ENCODE data around the gene MEA1. TPM values are rescaled to one million over a fixed set of nuclear protein-coding genes. Genes with fewer than 3 reads are reported as not detected.

The MEA1 gene
- total RNA-seq, 4 donors from 2014 or later, result 21.7 to 54.2 (median 37.3) TPM

DNA sequence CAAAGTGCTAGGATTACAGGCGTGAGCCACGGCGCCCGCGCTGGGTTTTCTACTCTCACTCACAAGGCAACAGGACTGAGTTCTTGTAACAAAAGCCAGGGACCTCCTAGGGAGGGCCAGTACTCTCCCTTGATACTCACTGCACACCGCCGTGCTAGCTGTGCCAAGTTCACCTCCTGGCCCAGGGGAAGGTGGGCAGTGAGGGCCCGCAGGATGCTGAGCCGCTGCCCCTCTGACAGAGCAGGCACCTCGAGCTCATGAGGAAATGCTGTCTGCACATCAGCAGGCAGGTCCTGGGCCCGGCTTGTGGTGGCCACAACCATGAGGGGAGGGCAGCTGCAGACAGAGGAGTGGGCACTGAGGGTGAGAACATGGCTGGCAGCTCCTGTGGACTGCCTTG lies 46.5 kb downstream of the MEA1 start:
- no peak for DNase-seq
- Histone ChIP-seq H3K36me3 (peaks cover 0 to 15% (median 7%) of the 10 kb centered on the region in 4 donors), H3K27me3 (no peaks in the 10 kb centered on the region), H3K4me3 (no peak overlapping the region), H3K4me1 (peaks cover 0 to 4% (median 0%) of the 10 kb centered on the region in 4 donors), H3K27ac (no peak overlapping the region), H3K9me3 (no peaks in the 10 kb centered on the region)
- 96% methylated on average over 11 of the region's 11 CpGs; no CpG with 5 or more reads in 1 of the 2 donors for WGBS, 2 donors (ENCODE audit: low coverage in 1 of 2)
- in situ Hi-C loops (cut with MboI; ENCODE audit: low pct_ligation_motif_present in 1 of 4, low pct_unique_long_range_greater_than_20kb in 1 of 4, low sequenced_read_pairs in 3 of 4), result no loop called here
- no peak for TF ChIP-seq POLR2A (IDR thresholded peaks at IDR 0.05)
- no peak for TF ChIP-seq POLR2AphosphoS5 (IDR thresholded peaks at IDR 0.05)
- TF ChIP-seq EP300 (IDR thresholded peaks at IDR 0.05; ENCODE audit: low read depth), result no peak
- TF ChIP-seq, protein P1, sequence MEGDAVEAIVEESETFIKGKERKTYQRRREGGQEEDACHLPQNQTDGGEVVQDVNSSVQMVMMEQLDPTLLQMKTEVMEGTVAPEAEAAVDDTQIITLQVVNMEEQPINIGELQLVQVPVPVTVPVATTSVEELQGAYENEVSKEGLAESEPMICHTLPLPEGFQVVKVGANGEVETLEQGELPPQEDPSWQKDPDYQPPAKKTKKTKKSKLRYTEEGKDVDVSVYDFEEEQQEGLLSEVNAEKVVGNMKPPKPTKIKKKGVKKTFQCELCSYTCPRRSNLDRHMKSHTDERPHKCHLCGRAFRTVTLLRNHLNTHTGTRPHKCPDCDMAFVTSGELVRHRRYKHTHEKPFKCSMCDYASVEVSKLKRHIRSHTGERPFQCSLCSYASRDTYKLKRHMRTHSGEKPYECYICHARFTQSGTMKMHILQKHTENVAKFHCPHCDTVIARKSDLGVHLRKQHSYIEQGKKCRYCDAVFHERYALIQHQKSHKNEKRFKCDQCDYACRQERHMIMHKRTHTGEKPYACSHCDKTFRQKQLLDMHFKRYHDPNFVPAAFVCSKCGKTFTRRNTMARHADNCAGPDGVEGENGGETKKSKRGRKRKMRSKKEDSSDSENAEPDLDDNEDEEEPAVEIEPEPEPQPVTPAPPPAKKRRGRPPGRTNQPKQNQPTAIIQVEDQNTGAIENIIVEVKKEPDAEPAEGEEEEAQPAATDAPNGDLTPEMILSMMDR (IDR thresholded peaks at IDR 0.05), result no peak
- intact Hi-C loops (cut with DNase I; ENCODE audit: low total_unique reads), result no loop called here

DNA sequence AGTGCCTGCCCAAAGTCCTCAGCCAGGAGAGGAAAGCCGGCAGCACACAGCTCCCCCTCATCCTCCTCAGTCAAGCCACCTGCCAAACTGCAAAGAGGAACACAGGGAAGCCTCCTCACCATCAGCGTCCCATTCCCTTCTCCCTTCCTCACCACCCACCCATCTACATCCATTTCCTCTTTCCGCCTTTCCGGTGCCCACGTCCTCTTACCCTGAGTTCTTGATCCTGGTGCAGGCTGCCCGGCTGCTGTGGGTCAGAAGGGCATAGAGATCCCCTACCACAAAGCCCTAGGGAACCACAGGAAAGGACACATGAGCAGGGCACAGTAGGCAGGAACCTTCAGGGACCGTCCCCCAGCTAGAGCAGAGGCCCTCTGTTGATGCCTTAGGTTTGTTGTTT lies 47.2 kb downstream of the MEA1 start:
- TF ChIP-seq POLR2AphosphoS5 (IDR thresholded peaks at IDR 0.05), result no peak
- TF ChIP-seq, protein P1 (IDR thresholded peaks at IDR 0.05), result no peak
- no peak for TF ChIP-seq EP300 (IDR thresholded peaks at IDR 0.05; ENCODE audit: low read depth)
- no peak for TF ChIP-seq POLR2A (IDR thresholded peaks at IDR 0.05)
- DNase-seq, result no peak
- whole genome bisulfite sequencing, 2 donors (ENCODE audit: low coverage in 1 of 2), result 74% methylated on average over 7 of the region's 7 CpGs; no CpG with 5 or more reads in 1 of the 2 donors
- no peak overlapping the region for H3K27ac ChIP-seq
- H3K4me3 ChIP-seq, result no peak overlapping the region
- intact Hi-C loops (cut with DNase I; ENCODE audit: low total_unique reads) (no loop called here), in situ Hi-C loops (cut with MboI; ENCODE audit: low pct_ligation_motif_present in 1 of 4, low pct_unique_long_range_greater_than_20kb in 1 of 4, low sequenced_read_pairs in 3 of 4) (no loop called here)
- peaks cover 0 to 4% (median 0%) of the 10 kb centered on the region in 4 donors for H3K4me1 ChIP-seq
- H3K27me3 ChIP-seq, result no peaks in the 10 kb centered on the region
- H3K9me3 ChIP-seq, result no peaks in the 10 kb centered on the region
- H3K36me3 ChIP-seq, result peaks cover 0 to 15% (median 7%) of the 10 kb centered on the region in 4 donors

DNA sequence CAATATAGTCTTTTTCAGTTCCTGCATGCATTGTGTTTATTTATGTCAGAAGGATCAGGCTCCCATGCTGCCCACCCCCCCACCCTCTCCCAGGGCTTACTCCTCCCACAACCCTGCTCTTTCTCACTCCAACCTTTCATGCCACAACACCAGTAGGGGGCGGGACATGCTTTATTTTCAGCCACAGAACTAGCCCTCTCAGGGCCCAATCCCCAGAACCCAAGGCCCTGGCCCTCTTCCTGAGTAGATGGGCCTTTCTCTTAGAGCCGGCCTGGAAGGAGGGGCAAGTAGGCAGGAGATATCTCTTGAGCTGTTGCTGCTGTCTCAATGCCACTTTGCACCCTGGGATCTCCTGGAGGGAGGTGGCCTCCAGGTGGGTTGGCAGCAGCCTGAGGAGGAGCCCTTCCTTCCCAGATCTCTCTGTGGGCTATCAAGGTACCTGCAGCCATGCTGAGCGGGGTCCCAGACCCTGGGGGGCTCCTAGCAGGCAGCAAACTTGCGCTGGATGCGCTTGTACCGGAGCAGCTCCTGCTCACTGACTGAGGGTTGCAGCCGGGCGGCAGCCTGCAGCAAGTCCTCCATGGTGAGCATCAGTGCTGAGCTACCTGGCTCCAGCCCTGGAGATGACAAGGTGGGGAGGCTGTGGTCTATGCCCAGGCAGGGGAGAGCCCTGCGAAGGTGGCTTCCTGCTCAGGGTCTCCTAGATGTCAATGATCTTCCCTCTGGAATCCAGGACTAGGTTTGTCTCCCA lies 49.7 kb downstream of the MEA1 start:
- intact Hi-C loops (cut with DNase I; ENCODE audit: low total_unique reads), result no loop called here
- H3K36me3 ChIP-seq, result peaks cover 0 to 15% (median 7%) of the 10 kb centered on the region in 4 donors
- peaks cover 8 to 17% (median 13%) of the 10 kb centered on the region in 4 donors for H3K4me1 ChIP-seq
- TF ChIP-seq POLR2A (IDR thresholded peaks at IDR 0.05) (no peak), POLR2AphosphoS5 (IDR thresholded peaks at IDR 0.05) (no peak)
- TF ChIP-seq, protein P1 (IDR thresholded peaks at IDR 0.05), result peak in 2 of 5 experiments; percentile 11
- H3K4me3 ChIP-seq, result no peak overlapping the region
- no peak overlapping the region for H3K27ac ChIP-seq
- no peaks in the 10 kb centered on the region for H3K27me3 ChIP-seq
- DNase-seq, result peak; percentile 27
- no peaks in the 10 kb centered on the region for H3K9me3 ChIP-seq
- WGBS, 2 donors (ENCODE audit: low coverage in 1 of 2), result 91% methylated on average over 9 of the region's 9 CpGs; no CpG with 5 or more reads in 1 of the 2 donors
- in situ Hi-C loops (cut with MboI; ENCODE audit: low pct_ligation_motif_present in 1 of 4, low pct_unique_long_range_greater_than_20kb in 1 of 4, low sequenced_read_pairs in 3 of 4), result no loop called here

DNA sequence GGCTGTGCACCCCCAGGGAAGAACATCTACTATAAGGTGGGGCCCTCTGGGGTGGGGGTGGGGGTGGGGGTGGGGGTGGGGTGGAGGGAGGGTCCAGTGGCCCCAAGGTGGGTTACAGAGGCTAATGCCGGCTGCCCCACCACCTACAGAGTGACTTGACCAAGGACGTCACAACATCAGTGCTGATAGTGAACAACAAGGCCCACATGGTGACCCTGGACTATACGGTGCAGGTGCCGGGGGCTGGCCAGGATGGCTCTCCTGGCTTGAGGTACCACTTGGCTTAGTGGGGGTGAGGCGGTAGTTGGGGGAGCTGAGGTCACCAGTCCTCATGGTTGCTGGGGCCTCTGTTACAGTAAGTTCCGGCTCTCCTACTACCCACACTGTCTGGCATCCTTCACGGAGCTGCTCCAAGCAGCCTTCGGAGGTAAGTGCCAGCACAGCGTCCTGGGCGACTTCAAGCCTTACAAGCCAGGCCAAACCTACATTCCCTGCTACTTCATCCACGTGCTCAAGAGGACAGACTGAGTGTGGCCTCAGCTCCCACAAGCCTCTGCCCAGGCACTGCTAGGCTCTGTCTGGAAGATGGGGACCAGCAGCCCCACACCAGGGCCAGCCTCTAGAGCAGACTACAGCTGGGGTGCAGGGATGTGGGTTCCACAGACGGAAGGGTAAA lies 50.4 kb downstream of the MEA1 start:
- Histone ChIP-seq H3K27ac (no peak overlapping the region), H3K27me3 (no peaks in the 10 kb centered on the region), H3K9me3 (no peaks in the 10 kb centered on the region), H3K36me3 (peaks cover 0 to 15% (median 7%) of the 10 kb centered on the region in 4 donors), H3K4me3 (no peak overlapping the region), H3K4me1 (peaks cover 8 to 17% (median 13%) of the 10 kb centered on the region in 4 donors)
- WGBS, 2 donors (ENCODE audit: low coverage in 1 of 2), result 81% methylated on average over 12 of the region's 12 CpGs; no CpG with 5 or more reads in 1 of the 2 donors
- intact Hi-C loops (cut with DNase I; ENCODE audit: low total_unique reads) (no loop called here), in situ Hi-C loops (cut with MboI; ENCODE audit: low pct_ligation_motif_present in 1 of 4, low pct_unique_long_range_greater_than_20kb in 1 of 4, low sequenced_read_pairs in 3 of 4) (no loop called here)
- no peak for DNase-seq
- TF ChIP-seq POLR2AphosphoS5 (IDR thresholded peaks at IDR 0.05), result no peak
- TF ChIP-seq, protein P1 (IDR thresholded peaks at IDR 0.05), result no peak
- TF ChIP-seq EP300 (IDR thresholded peaks at IDR 0.05; ENCODE audit: low read depth), result no peak
- no peak for TF ChIP-seq POLR2A (IDR thresholded peaks at IDR 0.05)

All from transverse colon (tissue), 4 donors.